ENCODE results near the gene APC.

- TF ChIP-seq CTCF (IDR thresholded peaks at IDR 0.05) (no peak), EP300 (IDR thresholded peaks at IDR 0.05) (no peak), POLR2A (IDR thresholded peaks at IDR 0.05) (no peak)
Measured at GRCh38 chr5:112870966-112871365, 133.3 kb downstream of the APC start.
